B cell (primary cell): ENCODE measurements around the gene CACTIN. TPM values are rescaled to one million over a fixed set of nuclear protein-coding genes. Genes with fewer than 3 reads are reported as not detected.

Experiments
- ATAC-seq: fragments of 200-7000 bp; cut with Tn5 transposase; one replicate; pipeline ENCODE4 v1.10.0; 2021; ENCODE audit warnings: low read depth, mild to moderate bottlenecking, moderate number of reproducible peaks, moderate library complexity
- CTCF ChIA-PET: fragments of 350-600 bp; sonication (Branson Sonifier 250); formaldehyde crosslinking; loops from one replicate; lab custom pipeline; 2021; ENCODE audit warnings: antibody characterized with exemption, inconsistent platforms; lab: Charles Lee
- POLR2A ChIA-PET: fragments of 350-600 bp; sonication (Branson Sonifier 250); formaldehyde crosslinking; loops from one replicate; lab custom pipeline; 2021; ENCODE audit warnings: antibody characterized with exemption; lab: Charles Lee
- DNase-seq: peaks from one replicate; pipeline ENCODE4 v3.0.0; 2013
- H2AFZ ChIP-seq: 2 replicates; pipeline ENCODE4 v1.6.1; 2012; ENCODE audit warnings: mild to moderate bottlenecking, low read depth, low read length; ENCODE audit not compliant: insufficient read depth, poor library complexity, severe bottlenecking
- H3K27ac ChIP-seq, 2 donors: 1 replicate in 1 of 2; 2 replicates in 1 of 2; pipeline ENCODE4 v1.5.1; 2012 to 2013; ENCODE audit warnings: low read length in 2 of 2, mild to moderate bottlenecking in 2 of 2, moderate library complexity in 1 of 2
- H3K27me3 ChIP-seq, 4 experiments: fragments of 200-600 bp in 1 of 4; sonication (generic) in 1 of 4; replicated peaks in 1 of 4; 1 replicate in 2 of 4; 2 replicates in 2 of 4; pipeline versions ENCODE4 v1.6.1 to v1.7.0; 2013 to 2016; ENCODE audit warnings: low read length in 3 of 4, mild to moderate bottlenecking in 2 of 4, mixed read lengths in 1 of 4, moderate library complexity in 1 of 4; ENCODE audit not compliant: insufficient read depth in 4 of 4, control insufficient read depth in 3 of 4; ENCODE audit errors: control extremely low read depth in 1 of 4
- H3K36me3 ChIP-seq, 2 experiments: replicated peaks in 1 of 2; 1 replicate in 1 of 2; 2 replicates in 1 of 2; pipeline versions ENCODE4 v1.6.1 to v1.7.1; 2013; ENCODE audit warnings: low read length in 1 of 2; ENCODE audit not compliant: insufficient read depth in 2 of 2, control insufficient read depth in 1 of 2; ENCODE audit errors: control extremely low read depth in 1 of 2, extremely low read depth in 1 of 2
- H3K4me1 ChIP-seq, 2 donors: fragments of 200-600 bp in 1 of 2; sonication (generic) in 1 of 2; 1 replicate in 1 of 2; 2 replicates in 1 of 2; pipeline versions ENCODE4 v1.5.1 to v1.6.1; 2013 to 2017; ENCODE audit warnings: low read length in 2 of 2; ENCODE audit not compliant: control insufficient read depth in 2 of 2, insufficient read depth in 2 of 2
- H3K4me2 ChIP-seq: replicated peaks from 2 replicates; pipeline ENCODE3; 2012; ENCODE audit warnings: mild to moderate bottlenecking, low read depth, low read length; ENCODE audit not compliant: poor library complexity, severe bottlenecking
- H3K4me3 ChIP-seq, 5 experiments: fragments of 200-600 bp in 1 of 5; sonication (generic) in 1 of 5; 1 replicate in 3 of 5; 2 replicates in 2 of 5; pipeline versions ENCODE4 v1.5.1 to v1.7.0; 2011 to 2016; ENCODE audit warnings: low read length in 4 of 5, mild to moderate bottlenecking in 4 of 5, low read depth in 2 of 5, control low read depth in 1 of 5, moderate library complexity in 1 of 5; ENCODE audit not compliant: insufficient read depth in 1 of 5; ENCODE audit errors: control extremely low read depth in 1 of 5, extremely low read depth in 1 of 5
- H3K79me2 ChIP-seq: fragments of 200-600 bp; sonication (generic); one replicate; pipeline ENCODE4 v1.6.0; 2016; ENCODE audit warnings: low read length; ENCODE audit not compliant: control insufficient read depth, insufficient read depth
- H3K9ac ChIP-seq: fragments of 200-600 bp; sonication (generic); 2 replicates; pipeline ENCODE4 v1.6.1; 2017; ENCODE audit warnings: mild to moderate bottlenecking, low read length, moderate library complexity
- H3K9me3 ChIP-seq, 3 donors: one replicate each; pipeline versions ENCODE4 v1.6.1 to v1.7.1; 2013; ENCODE audit warnings: low read length in 2 of 3; ENCODE audit not compliant: control insufficient read depth in 2 of 3, insufficient read depth in 1 of 3; ENCODE audit errors: control extremely low read depth in 1 of 3
- H4K20me1 ChIP-seq: 2 replicates; pipeline ENCODE4 v1.6.0; 2012; ENCODE audit warnings: mild to moderate bottlenecking, low read length; ENCODE audit not compliant: insufficient read depth, control insufficient read depth, poor library complexity, severe bottlenecking
- H3K27ac Mint-ChIP-seq: one replicate; pipeline ENCODE4 v1.8.0; 2021; ENCODE audit warnings: mixed read lengths
- H3K27me3 Mint-ChIP-seq: one replicate; pipeline ENCODE4 v1.8.0; 2021; ENCODE audit warnings: mixed read lengths
- H3K4me1 Mint-ChIP-seq: one replicate; pipeline ENCODE4 v1.8.0; 2021; ENCODE audit warnings: mixed read lengths
- H3K4me3 Mint-ChIP-seq: one replicate; pipeline ENCODE4 v1.8.0; 2021; ENCODE audit warnings: mixed read lengths
- H3K9me3 Mint-ChIP-seq: one replicate; pipeline ENCODE4 v1.8.0; 2022; ENCODE audit warnings: mixed read lengths; ENCODE audit not compliant: insufficient read depth
- EZH2 ChIP-seq: IDR thresholded peaks from 2 replicates; pipeline ENCODE4 v1.6.1; 2012; ENCODE audit warnings: borderline replicate concordance, low read depth, mild to moderate bottlenecking, moderate library complexity, low read length; ENCODE audit not compliant: insufficient read depth, poor library complexity, severe bottlenecking
- WGBS: methylation state at CpG from one replicate; pipeline ENCODE4 v1.1.5; 2013; ENCODE audit warnings: missing lambda C conversion rate; ENCODE audit not compliant: insufficient coverage; 5-methylcytosine and 5-hydroxymethylcytosine counted together
- intact Hi-C: fragments of 100-400 bp; cut with micrococcal nuclease; formaldehyde crosslinking; loops from one replicate; pipeline ENCODE4 v1.10.0; 2022
- polyA plus RNA-seq: library from polyadenylated mRNA; depleted of rRNA; stranded (reverse); fragments of >200 nt; gene quantifications from 2 replicates; pipeline ENCODE4 v1.2.3, GENCODE V29; 2012
- total RNA-seq, 2 donors: library from RNA; stranded (reverse); fragments of 120-200 nt in 1 of 2; gene quantifications; 1 replicate in 1 of 2; 2 replicates in 1 of 2; pipeline versions ENCODE4 v1.2.3 to v1.2.4, GENCODE V29; 2013 to 2022
- TF ChIP-seq, protein P1 (sequence below): fragments of 200-600 bp; IDR thresholded peaks from one replicate; pipeline ENCODE4 v1.8.0; 2022; ENCODE audit warnings: antibody characterized with exemption, mild to moderate bottlenecking

The CACTIN gene
- total and polyA plus RNA-seq, 2 donors (not counting 1 experiment from before 2014, with no cell fraction given), result 40.6 to 41.8 TPM

- no peak overlapping the region for H3K9ac ChIP-seq
- CTCF ChIA-PET, result no interaction called here
- H3K9me3 Mint-ChIP-seq, result no peaks in the 10 kb centered on the region
- peaks cover 0 to 4% (median 0%) of the 10 kb centered on the region in 4 experiments for H3K27me3 ChIP-seq
- H3K4me3 Mint-ChIP-seq, result no peak overlapping the region
- intact Hi-C loops, result no loop called here
- H3K79me2 ChIP-seq, result no peaks in the 10 kb centered on the region
- WGBS, result 92% methylated on average over 36 of the region's 36 CpGs
- DNase-seq (no peak), ATAC-seq (no peak)
- H3K27me3 Mint-ChIP-seq, result no peaks in the 10 kb centered on the region
- H3K36me3 ChIP-seq, result peaks cover 0 to 20% of the 10 kb centered on the region in 2 experiments
- H2AFZ ChIP-seq, result no peak overlapping the region
- POLR2A ChIA-PET, result no interaction called here
- no peak overlapping the region for H3K27ac ChIP-seq
- no peak overlapping the region for H3K4me3 ChIP-seq
- H3K27ac Mint-ChIP-seq, result no peak overlapping the region
- no peaks in the 10 kb centered on the region for H4K20me1 ChIP-seq
- TF ChIP-seq, protein P1, sequence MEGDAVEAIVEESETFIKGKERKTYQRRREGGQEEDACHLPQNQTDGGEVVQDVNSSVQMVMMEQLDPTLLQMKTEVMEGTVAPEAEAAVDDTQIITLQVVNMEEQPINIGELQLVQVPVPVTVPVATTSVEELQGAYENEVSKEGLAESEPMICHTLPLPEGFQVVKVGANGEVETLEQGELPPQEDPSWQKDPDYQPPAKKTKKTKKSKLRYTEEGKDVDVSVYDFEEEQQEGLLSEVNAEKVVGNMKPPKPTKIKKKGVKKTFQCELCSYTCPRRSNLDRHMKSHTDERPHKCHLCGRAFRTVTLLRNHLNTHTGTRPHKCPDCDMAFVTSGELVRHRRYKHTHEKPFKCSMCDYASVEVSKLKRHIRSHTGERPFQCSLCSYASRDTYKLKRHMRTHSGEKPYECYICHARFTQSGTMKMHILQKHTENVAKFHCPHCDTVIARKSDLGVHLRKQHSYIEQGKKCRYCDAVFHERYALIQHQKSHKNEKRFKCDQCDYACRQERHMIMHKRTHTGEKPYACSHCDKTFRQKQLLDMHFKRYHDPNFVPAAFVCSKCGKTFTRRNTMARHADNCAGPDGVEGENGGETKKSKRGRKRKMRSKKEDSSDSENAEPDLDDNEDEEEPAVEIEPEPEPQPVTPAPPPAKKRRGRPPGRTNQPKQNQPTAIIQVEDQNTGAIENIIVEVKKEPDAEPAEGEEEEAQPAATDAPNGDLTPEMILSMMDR, result no peak
- TF ChIP-seq EZH2, result no peak
- H3K4me2 ChIP-seq, result no peak overlapping the region
- peaks cover 21% of the 10 kb centered on the region for H3K4me1 Mint-ChIP-seq
- peaks cover 0 to 20% (median 0%) of the 10 kb centered on the region in 3 donors for H3K9me3 ChIP-seq
- H3K4me1 ChIP-seq, result peaks cover 14 to 23% of the 10 kb centered on the region in 2 donors
These were observed 14.7 kb downstream of the CACTIN start for GRCh38 chr19:3611841-3612240.

DNA sequence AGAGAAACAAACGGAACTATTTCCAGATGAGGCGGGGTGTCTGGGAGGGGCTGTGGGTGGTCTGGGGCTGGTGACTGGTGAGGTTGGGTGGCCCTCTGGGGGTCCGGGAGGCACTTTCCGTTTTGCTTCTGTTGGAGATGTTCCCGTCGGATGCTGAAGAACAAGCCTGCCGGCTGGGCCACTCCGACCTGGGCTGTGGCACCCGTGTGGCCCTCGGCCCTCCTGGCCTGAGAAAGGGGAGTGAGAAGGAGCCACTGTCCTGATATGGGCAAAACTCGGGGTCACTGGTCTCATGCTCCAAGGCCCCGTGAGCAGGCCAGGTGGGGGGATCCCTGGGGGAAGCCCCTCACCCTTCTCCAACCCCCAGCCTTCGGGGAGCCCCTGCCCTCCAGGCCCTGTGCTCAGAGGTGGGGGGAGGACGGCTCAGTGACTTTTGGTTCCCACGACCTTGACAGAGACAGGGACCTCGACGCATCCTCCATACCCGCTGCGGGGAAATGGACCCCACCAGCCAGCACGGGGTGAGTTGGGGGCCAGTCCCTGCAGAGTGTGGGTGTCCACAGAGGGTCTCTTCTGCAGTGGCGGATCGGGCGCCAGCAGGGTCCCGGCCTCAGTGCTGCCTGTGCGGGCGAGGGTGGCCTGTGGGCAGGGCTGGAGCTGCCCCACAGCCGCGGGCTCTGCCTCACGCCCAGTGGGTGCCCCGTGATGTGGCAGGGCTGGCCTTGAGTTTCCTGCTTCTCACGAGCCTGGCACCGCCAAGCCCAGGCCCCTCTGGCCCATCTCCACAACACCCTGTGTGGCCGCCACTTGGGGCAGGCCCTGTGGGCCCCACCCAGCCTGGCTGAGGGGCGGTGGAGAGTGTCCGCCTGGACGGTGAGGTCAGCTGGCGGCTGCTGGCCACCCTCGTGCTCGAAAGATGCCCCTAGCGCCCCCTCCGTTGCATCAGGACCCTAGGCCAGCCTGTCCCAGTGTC lies 15.6 kb downstream of the CACTIN start:
- DNase-seq (no peak), ATAC-seq (no peak)
- no peak overlapping the region for H3K9ac ChIP-seq
- no peaks in the 10 kb centered on the region for H3K9me3 Mint-ChIP-seq
- TF ChIP-seq EZH2, result no peak
- TF ChIP-seq, protein P1, result no peak
- intact Hi-C loops, result no loop called here
- H3K4me1 Mint-ChIP-seq, result peaks cover 21% of the 10 kb centered on the region
- peaks cover 0 to 20% (median 0%) of the 10 kb centered on the region in 3 donors for H3K9me3 ChIP-seq
- no peaks in the 10 kb centered on the region for H4K20me1 ChIP-seq
- CTCF ChIA-PET, result no interaction called here
- peaks cover 0 to 20% of the 10 kb centered on the region in 2 experiments for H3K36me3 ChIP-seq
- H3K4me2 ChIP-seq, result no peak overlapping the region
- H3K27ac ChIP-seq, result no peak overlapping the region
- no peak overlapping the region for H3K4me3 Mint-ChIP-seq
- H3K27ac Mint-ChIP-seq, result no peak overlapping the region
- H3K27me3 ChIP-seq, result peaks cover 0 to 4% (median 0%) of the 10 kb centered on the region in 4 experiments
- H3K79me2 ChIP-seq, result peaks cover under 1% of the 10 kb centered on the region
- 92% methylated on average over 39 of the region's 41 CpGs for WGBS
- H3K27me3 Mint-ChIP-seq, result no peaks in the 10 kb centered on the region
- peaks cover 19 to 29% of the 10 kb centered on the region in 2 donors for H3K4me1 ChIP-seq
- no peak overlapping the region for H2AFZ ChIP-seq
- POLR2A ChIA-PET, result no interaction called here
- no peak overlapping the region for H3K4me3 ChIP-seq
